DND-41 (cell line): ENCODE measurements around the gene SLC22A14.

Source experiments
- ATAC-seq: fragments of 200-7000 bp; cut with Tn5 transposase; 3 replicates; pipeline ENCODE4 v1.9.1; 2021; ENCODE audit warnings: low read depth; ENCODE audit not compliant: insufficient read depth
- DNase-seq: peaks from one replicate; pipeline ENCODE4 v3.0.0-alpha.2; 2020
- H2AFZ ChIP-seq: 2 replicates; pipeline ENCODE4 v1.6.0; 2012; ENCODE audit warnings: low read depth, low read length
- H3K27ac ChIP-seq: 2 replicates; pipeline ENCODE4 v1.5.1; 2012; ENCODE audit warnings: low read length, inconsistent platforms
- H3K27me3 ChIP-seq: fragments of 200-600 bp; sonication (generic); 2 replicates; pipeline ENCODE4 v1.6.0; 2012; ENCODE audit warnings: low read length, mild to moderate bottlenecking, inconsistent platforms; ENCODE audit not compliant: insufficient read depth, poor library complexity
- H3K36me3 ChIP-seq: 2 replicates; pipeline ENCODE4 v1.5.1; 2012; ENCODE audit warnings: low read length, inconsistent platforms; ENCODE audit not compliant: insufficient read depth
- H3K4me1 ChIP-seq: 2 replicates; pipeline ENCODE4 v1.5.1; 2012; ENCODE audit warnings: mild to moderate bottlenecking, low read length; ENCODE audit not compliant: insufficient read depth
- H3K4me2 ChIP-seq: 2 replicates; pipeline ENCODE4 v1.6.0; 2012; ENCODE audit warnings: mild to moderate bottlenecking, moderate library complexity, low read length, inconsistent platforms; ENCODE audit not compliant: insufficient read depth
- H3K4me3 ChIP-seq, 2 experiments: fragments of 200-600 bp in 1 of 2; shearing (Covaris generic) in 1 of 2; 2 replicates each; pipeline ENCODE4 v1.5.1; 2012 to 2016; ENCODE audit warnings: inconsistent platforms in 2 of 2, low read length in 2 of 2, mild to moderate bottlenecking in 2 of 2, low read depth in 1 of 2, moderate library complexity in 1 of 2
- H3K79me2 ChIP-seq: 2 replicates; pipeline ENCODE4 v1.6.0; 2012; ENCODE audit warnings: low read length, inconsistent platforms; ENCODE audit not compliant: insufficient read depth
- H3K9ac ChIP-seq: 2 replicates; pipeline ENCODE4 v1.6.0; 2012; ENCODE audit warnings: low read depth, mild to moderate bottlenecking, inconsistent platforms, low read length, moderate library complexity
- H3K9me3 ChIP-seq: 2 replicates; pipeline ENCODE4 v1.5.1; 2012; ENCODE audit warnings: low read length, moderate library complexity, mild to moderate bottlenecking, inconsistent platforms; ENCODE audit not compliant: insufficient read depth, severe bottlenecking
- H4K20me1 ChIP-seq: 2 replicates; pipeline ENCODE4 v1.6.0; 2012; ENCODE audit warnings: low read length; ENCODE audit not compliant: insufficient read depth
- CTCF ChIP-seq: IDR thresholded peaks from 2 replicates; pipeline ENCODE4 v1.5.1; 2012; ENCODE audit warnings: borderline replicate concordance, low read length, moderate library complexity, mild to moderate bottlenecking; ENCODE audit not compliant: poor library complexity, severe bottlenecking; ENCODE audit errors: extremely low read depth
- EZH2 ChIP-seq: IDR thresholded peaks from 3 replicates; pipeline ENCODE4 v1.6.1; 2012; ENCODE audit warnings: borderline replicate concordance, low read depth, mild to moderate bottlenecking, moderate library complexity, low read length, inconsistent platforms; ENCODE audit not compliant: severe bottlenecking

SLC22A14 gene

GRCh38 chr3:38276081-38276916 is 5.8 kb upstream of the SLC22A14 start:
- Histone ChIP-seq H3K36me3 (no peaks in the 10 kb centered on the region), H3K4me1 (no peaks in the 10 kb centered on the region), H3K79me2 (no peaks in the 10 kb centered on the region), H3K9ac (no peak overlapping the region), H2AFZ (no peak overlapping the region), H4K20me1 (no peaks in the 10 kb centered on the region), H3K27me3 (no peaks in the 10 kb centered on the region), H3K4me2 (no peak overlapping the region), H3K27ac (no peak overlapping the region), H3K9me3 (no peaks in the 10 kb centered on the region), H3K4me3 (no peak overlapping the region)
- DNase-seq (no peak), ATAC-seq (no peak)
- TF ChIP-seq EZH2, result no peak
- TF ChIP-seq CTCF, result no peak

- no peaks in the 10 kb centered on the region for H3K79me2 ChIP-seq
- no peaks in the 10 kb centered on the region for H3K27me3 ChIP-seq
- no peak overlapping the region for H2AFZ ChIP-seq
- ATAC-seq, result no peak
- H3K9me3 ChIP-seq, result no peaks in the 10 kb centered on the region
- no peak overlapping the region for H3K27ac ChIP-seq
- no peak overlapping the region for H3K4me3 ChIP-seq
- no peak for DNase-seq
- H3K9ac ChIP-seq, result no peak overlapping the region
- H3K4me2 ChIP-seq, result no peak overlapping the region
- TF ChIP-seq EZH2 (no peak), CTCF (no peak)
- no peaks in the 10 kb centered on the region for H4K20me1 ChIP-seq
- no peaks in the 10 kb centered on the region for H3K4me1 ChIP-seq
- no peaks in the 10 kb centered on the region for H3K36me3 ChIP-seq
Observed at GRCh38 chr3:38276917-38277630, 5.0 kb upstream of the SLC22A14 start.

- no peak overlapping the region for H3K27ac ChIP-seq
- no peaks in the 10 kb centered on the region for H3K36me3 ChIP-seq
- no peaks in the 10 kb centered on the region for H3K27me3 ChIP-seq
- no peak for DNase-seq
- H3K9me3 ChIP-seq, result no peaks in the 10 kb centered on the region
- no peak overlapping the region for H3K9ac ChIP-seq
- H4K20me1 ChIP-seq, result no peaks in the 10 kb centered on the region
- H3K79me2 ChIP-seq, result no peaks in the 10 kb centered on the region
- no peak overlapping the region for H3K4me2 ChIP-seq
- no peak overlapping the region for H2AFZ ChIP-seq
- no peaks in the 10 kb centered on the region for H3K4me1 ChIP-seq
- no peak for TF ChIP-seq EZH2
- no peak for TF ChIP-seq CTCF
- H3K4me3 ChIP-seq, result no peak overlapping the region
- ATAC-seq, result no peak
Observed at GRCh38 chr3:38278841-38279240, 3.3 kb upstream of the SLC22A14 start.
